ENCODE measurements around the gene ZDHHC15.

- no peak for TF ChIP-seq CTCF (IDR thresholded peaks at IDR 0.05; ENCODE audit: extremely low read depth in 1 of 2, insufficient read depth in 1 of 2, low read depth in 1 of 2, low read length in 2 of 2)
- TF ChIP-seq POLR2A (IDR thresholded peaks at IDR 0.05; ENCODE audit: low read depth, low read length), result no peak
- no peak for TF ChIP-seq EZH2 (IDR thresholded peaks at IDR 0.05; ENCODE audit: borderline replicate concordance, low read depth, low read length, severe bottlenecking)
- no peak for TF ChIP-seq POLR2AphosphoS5 (IDR thresholded peaks at IDR 0.05; ENCODE audit: insufficient read depth, low read depth, low read length)
Observed at GRCh38 chrX:75546724-75547511, 24.1 kb upstream of the ZDHHC15 start.

Data from endothelial cell of umbilical vein (primary cell).